Measurements from ENCODE around the gene KCNJ16.
"Not testable (repeated sequence)": the region's sequence is repeated elsewhere in the genome, so short reads cannot be mapped to it uniquely, and the experiment has no call there.

KCNJ16 gene

DNA sequence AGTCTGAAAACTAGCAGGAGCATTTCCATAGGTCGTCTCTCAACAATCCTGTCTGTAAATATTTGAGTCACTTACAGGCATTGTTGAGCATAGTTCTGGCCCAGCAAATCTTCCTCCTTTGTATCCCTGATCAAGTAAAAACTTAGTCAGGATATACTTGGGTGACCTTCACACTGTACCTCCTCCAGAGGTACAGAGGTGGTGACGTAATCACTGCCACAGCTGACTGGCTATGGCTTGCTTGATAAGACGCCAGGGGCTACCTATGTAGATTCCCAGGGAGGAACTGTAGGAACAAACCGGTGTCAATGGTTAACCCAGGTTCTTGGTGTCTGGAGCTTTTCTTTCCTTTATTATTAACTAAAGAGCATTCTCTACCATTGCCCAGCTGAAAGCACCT, at the start of gene KCNJ16:
TSS of gene KCNJ16 (plus strand) at position 270 of the 400 bp plus-strand sequence. CDS start 56,863 bp downstream, outside the sequence.
- no peak for DNase-seq (ENCODE audit: low spot score)

GRCh38 chr17:70028397-70028796, 46.6 kb upstream of the KCNJ16 start:
- no peak for DNase-seq (ENCODE audit: low spot score)

GRCh38 chr17:70028978-70029767, 45.9 kb upstream of the KCNJ16 start:
- DNase-seq (ENCODE audit: low spot score): no peak

DNA sequence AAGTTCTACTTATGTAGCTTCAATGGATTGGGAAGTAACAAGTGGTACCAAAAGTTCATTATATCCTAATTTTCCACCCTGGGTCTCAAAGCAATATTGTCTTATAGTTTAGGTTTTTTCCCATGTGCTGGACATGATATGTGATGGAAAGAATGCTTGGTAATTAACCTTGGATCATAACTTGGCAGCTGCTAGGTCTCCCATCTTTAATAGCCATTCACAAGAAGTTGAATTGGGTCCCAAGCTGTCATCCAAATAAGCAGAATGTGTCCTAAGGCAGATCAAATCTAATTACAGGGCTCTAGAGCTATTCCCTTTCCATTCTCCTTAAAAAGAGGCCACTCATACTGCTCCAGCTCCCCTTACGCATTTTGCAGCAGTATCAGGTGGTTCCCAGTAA, 44.7 kb upstream of the KCNJ16 start:
- no peak for DNase-seq (ENCODE audit: low spot score)

DNA sequence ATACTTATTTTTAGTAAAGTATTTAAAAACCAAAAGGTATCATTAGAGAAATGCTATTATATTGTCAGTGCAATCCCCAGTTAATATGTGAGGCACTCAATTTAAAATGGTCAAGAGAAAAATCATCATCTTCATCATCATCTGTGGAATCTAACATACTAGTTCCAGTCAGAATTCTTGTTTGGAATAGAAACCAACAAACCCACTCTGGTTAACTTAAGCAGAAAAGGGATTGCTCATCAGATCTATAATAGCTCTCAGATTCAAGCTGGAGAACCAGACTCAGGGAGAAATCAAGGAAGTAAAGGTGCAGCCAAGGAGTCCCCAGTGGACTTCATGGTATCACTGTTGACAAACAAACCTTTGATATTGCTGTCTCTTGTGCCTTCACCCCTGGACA, 43.7 kb upstream of the KCNJ16 start:
- no peak for DNase-seq (ENCODE audit: low spot score)

GRCh38 chr17:70033165-70033564, 41.9 kb upstream of the KCNJ16 start:
- DNase-seq (ENCODE audit: low spot score): no peak

DNA sequence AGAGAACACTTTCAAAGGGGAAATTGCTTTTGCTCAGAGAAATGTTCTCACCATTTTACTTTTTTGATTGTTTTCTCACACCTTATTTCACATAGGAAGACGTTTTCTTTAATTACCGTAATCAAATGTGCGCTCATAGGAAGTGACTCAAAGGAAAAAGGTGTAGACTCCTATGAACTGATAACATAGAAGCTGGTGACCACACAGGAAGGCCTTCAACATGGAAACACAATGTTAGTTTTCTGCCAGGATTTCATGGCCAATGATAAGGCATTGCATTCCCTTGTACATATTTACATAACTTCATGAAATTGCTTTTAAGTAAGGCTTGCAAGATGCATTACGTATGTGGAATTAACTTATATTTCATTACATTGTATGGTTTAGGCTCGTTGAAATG, 40.9 kb upstream of the KCNJ16 start:
- DNase-seq (ENCODE audit: low spot score): no peak

GRCh38 chr17:70037498-70037897, 37.5 kb upstream of the KCNJ16 start:
- DNase-seq (ENCODE audit: low spot score): no peak

DNA sequence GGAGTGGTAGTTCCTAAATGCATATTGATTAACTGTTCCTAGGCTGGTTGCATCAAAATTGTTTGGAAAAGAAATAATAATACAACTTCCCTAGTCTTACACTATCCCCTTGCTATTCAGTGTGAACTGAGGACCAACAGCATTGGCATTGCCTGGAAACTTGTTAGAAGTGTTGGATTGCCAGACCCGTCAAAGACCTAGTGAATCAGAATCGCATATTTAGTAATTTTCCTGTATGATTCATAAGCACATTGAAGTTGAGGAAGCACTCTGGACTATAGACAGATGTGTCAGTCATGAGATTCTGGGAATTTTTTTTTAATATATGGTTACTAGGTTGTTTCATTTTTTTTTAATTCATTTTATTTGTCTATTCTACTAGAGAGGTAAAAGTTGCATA, 34.7 kb upstream of the KCNJ16 start:
- no peak for DNase-seq (ENCODE audit: low spot score)

DNA sequence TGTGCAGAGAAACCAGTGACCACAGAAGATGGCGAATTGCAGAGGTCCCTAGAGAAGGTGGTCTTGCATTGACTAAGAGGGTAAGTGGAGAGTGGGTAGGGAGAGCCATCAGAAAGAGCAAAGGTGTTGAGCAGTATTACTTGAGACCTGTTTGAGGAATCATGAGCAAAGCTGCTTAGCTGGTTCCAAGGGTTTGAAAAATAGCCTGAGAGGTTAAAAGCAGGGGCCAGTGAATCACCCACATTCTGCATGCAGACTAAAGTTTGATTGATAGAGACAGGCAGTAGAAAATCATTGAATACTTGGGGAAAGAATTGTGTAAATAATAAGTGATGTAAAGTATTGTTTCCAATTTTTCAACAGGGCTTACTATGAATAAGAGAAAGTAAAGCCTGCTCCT, 34.0 kb upstream of the KCNJ16 start:
- no peak for DNase-seq (ENCODE audit: low spot score)

- DNase-seq (ENCODE audit: low spot score): no peak
Observed at GRCh38 chr17:70041540-70041939, 33.5 kb upstream of the KCNJ16 start.

GRCh38 chr17:70045780-70046179, 29.2 kb upstream of the KCNJ16 start:
- not testable (repeated sequence) for DNase-seq (ENCODE audit: low spot score)

DNA sequence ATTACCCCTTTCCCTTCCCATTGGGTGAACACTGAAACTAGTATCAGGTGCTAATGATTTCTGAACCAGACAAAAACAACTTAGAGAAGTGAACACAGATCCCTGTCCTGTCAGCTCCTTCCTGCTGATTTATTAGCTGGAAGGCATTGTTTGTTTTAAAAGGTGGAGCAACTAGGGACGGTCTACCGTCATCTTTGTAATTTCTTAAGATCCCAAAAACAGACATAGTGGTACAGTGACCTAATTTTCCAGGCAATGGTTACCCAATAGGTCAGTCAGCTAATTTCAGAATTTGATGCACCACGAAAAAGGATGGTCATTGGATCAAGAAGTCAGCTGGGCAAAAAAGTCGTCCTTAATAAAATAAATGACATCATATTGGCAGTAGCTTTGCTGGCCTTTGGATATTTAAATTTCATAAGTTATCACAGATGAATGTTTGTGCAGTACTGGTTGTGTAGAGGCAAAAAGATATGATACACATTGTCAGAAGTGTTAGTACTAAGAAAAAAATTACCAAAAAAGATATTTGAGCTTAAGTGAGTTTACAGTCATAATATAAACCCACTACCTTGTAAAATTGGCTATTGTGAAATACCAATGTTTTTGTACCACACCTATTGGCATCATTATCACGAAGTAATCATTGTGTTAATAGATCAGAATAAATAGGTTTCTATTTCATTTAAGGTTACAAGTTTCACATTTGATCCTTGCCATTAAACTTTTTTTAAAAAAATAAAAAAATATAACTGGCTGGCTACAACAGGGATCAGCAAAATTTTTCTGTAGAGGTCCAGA, 27.2 kb upstream of the KCNJ16 start:
- DNase-seq (ENCODE audit: low spot score): no peak

DNA sequence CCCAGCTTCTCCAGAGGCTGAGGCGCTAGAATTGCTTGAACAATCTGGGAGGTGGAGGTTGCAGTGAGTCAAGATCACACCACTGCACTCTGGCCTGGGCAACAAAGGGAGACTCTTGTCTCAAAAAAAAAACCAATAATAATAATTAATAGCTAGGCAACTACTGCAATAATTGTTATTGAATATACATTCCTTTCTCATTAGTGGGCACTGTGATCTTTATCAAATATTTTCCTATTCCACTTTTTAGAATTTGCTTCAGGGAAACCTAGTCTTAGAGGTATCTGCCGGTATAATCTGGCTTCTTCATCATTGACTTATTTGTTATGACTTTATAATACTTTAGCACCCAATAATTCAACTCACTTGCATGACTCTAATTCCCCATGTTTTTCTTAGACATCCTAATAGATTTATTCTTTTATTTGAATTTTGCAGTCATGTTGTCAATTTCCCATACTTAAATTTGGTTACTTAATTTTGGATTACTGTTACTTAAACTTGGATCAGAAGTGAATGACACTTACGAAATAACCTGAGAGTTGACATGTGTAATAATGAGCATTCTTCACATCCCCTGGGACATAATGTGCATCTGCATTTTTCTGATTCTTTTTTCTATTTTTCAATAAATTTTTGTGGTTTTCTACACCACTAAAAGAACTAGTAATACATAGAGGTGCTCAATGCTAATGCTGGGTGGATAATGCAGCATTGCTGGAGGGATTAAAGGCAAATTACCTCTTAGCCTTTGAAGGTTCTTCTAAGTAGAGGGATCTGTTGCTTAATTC, 25.0 kb upstream of the KCNJ16 start:
- DNase-seq (ENCODE audit: low spot score): no peak

DNA sequence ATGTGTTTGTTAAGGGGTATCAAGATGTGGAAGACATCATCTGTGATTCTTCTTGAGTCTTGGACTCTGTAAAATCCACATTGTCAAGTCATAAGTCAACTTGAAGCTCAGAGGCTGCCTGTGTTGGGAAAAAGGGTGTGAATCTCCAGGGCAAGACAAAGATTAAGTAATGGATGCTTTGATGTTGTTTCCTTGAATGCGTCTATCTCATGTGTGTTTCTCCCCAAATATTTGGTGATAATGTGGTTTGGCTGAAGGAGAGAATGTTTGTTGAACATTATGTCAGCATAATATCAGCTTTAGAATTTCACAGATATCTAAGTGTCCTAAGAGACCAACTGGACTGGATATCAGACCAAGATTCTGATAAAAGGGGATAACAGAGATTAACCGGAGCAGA, 24.1 kb upstream of the KCNJ16 start:
- no peak for DNase-seq (ENCODE audit: low spot score)

DNA sequence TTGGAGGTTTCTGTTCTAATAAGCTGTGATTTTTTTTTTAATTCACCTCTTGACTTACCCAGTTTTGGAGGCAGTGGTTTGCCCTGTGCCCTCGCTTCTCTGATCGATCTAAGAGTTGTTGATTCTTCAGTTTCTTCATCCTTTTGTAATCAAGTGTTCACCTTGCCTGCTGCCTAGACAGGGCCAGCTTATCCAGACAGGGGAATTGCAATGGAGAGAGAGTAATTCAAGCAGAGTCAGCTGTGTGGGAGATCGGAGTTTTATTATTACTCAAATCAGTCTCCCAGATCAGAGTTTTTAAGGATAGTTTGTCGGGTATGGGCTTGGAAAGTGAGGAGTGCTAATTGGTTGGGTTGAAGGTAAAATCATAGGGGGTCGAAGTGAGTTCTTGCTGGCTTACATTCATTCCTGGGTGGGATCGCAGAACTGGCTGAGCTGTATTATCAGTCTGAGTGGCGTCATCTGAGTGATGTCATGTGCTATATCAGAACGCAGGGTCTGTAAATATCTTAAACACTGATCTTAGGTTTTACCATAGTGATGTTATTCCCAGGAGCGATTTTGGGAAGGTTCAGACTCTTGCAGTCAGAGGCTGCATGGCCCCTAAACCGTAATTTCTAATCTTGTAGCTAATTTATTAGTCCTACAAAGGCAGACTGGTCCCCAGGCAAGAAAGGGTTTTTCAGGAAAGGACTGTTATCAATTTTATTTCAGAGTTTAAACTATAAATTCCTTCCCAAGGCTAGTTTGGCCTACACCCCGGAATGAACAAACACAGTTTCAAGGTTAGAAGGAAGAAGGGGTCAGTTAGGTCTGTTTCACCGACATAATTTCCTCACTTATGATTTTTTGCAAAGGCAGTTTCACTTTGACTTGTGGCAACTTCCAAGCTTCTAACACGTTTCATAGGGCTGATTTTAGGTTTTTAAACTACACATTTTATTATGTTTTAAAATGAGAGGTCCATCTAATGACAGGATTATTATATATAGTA, 21.5 kb upstream of the KCNJ16 start:
- DNase-seq (ENCODE audit: low spot score): no peak

DNA sequence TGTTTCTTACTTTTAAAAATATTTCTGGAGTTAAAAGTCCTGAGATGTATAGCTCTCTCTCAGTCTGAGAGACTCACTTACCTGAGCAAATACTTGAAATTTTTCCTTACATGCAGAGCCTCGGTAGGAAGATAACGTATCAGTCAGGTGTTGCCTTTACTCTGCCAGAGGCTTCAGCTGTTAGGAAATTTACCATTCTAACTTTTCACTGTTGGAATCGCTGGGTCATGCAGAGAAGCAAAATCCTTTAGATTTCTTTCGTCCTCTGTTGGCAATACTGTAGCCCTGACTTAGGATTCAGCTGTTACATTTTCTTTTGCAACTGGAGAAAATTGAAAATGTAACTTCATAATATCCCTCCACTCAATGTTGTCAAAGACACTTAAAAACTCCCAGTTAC, 20.0 kb upstream of the KCNJ16 start:
- DNase-seq (ENCODE audit: low spot score): no peak

GRCh38 chr17:70059071-70059470, 16.0 kb upstream of the KCNJ16 start:
- no peak for DNase-seq (ENCODE audit: low spot score)

GRCh38 chr17:70059649-70060048, 15.4 kb upstream of the KCNJ16 start:
- DNase-seq (ENCODE audit: low spot score): no peak

DNA sequence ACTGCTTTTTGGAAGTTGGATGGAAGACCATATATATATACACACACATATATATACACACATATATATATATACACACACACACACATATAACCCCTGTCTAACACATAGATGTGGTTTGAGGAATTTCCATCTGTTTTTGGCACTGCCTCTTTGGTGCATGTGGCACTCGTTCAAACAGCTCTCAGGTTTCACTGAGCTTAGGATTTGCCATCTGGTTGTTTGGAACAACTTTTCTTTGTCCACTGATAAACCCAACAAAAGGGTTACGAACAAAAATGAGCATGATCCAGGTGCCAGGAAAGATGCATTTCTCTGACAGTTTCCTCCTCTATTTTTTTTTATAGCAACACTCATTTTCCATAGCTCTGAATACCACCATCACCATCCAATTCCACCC, 14.6 kb upstream of the KCNJ16 start:
- peak; percentile 22 for DNase-seq (ENCODE audit: low spot score)

GRCh38 chr17:70067134-70067533, 7.9 kb upstream of the KCNJ16 start:
- DNase-seq (ENCODE audit: low spot score): no peak

Measured in AG20443 (cell line).